GM21367 (cell line): ENCODE data around the gene RUNDC1.

Source experiments
- ATAC-seq: cut with Tn5 transposase; IDR thresholded peaks from one replicate; pipeline ENCODE4 v1.9.1; 2021; ENCODE audit not compliant: unreplicated experiment

Gene RUNDC1

GRCh38 chr17:43018008-43018853, 37.9 kb downstream of the RUNDC1 start:
- ATAC-seq, result no peak

- ATAC-seq, result no peak
These were observed 38.6 kb downstream of the RUNDC1 start for GRCh38 chr17:43018932-43019331.

GRCh38 chr17:43019418-43019817, 39.1 kb downstream of the RUNDC1 start:
- ATAC-seq, result no peak

- no peak for ATAC-seq
These were observed 39.8 kb downstream of the RUNDC1 start for GRCh38 chr17:43020030-43020621.

GRCh38 chr17:43020789-43021740, 40.7 kb downstream of the RUNDC1 start:
- ATAC-seq, result no peak

GRCh38 chr17:43021741-43022512, 41.6 kb downstream of the RUNDC1 start, which contains the start of gene VAT1:
VAT1 (minus strand) TSS chr17:43022385; CDS start chr17:43022322, 63 bp downstream.
- no peak for ATAC-seq

GRCh38 chr17:43024407-43025289, 44.3 kb downstream of the RUNDC1 start, which contains the start of gene RND2:
RND2 (plus strand) TSS chr17:43025231; CDS start chr17:43025348, 117 bp downstream.
- ATAC-seq, result no peak

GRCh38 chr17:43025290-43025657, 44.9 kb downstream of the RUNDC1 start:
- ATAC-seq, result no peak

- ATAC-seq, result no peak
These were observed 45.6 kb downstream of the RUNDC1 start for GRCh38 chr17:43025766-43026537.

GRCh38 chr17:43026595-43026994, 46.2 kb downstream of the RUNDC1 start:
- ATAC-seq, result no peak

GRCh38 chr17:43027091-43028032, 47.0 kb downstream of the RUNDC1 start:
- ATAC-seq, result no peak

GRCh38 chr17:43028221-43028861, 48.0 kb downstream of the RUNDC1 start:
- ATAC-seq, result no peak

- ATAC-seq, result no peak
These were observed 49.9 kb downstream of the RUNDC1 start for GRCh38 chr17:43030137-43030767.

GRCh38 chr17:43031666-43032065, 51.3 kb downstream of the RUNDC1 start:
- ATAC-seq, result no peak

GRCh38 chr17:43033948-43034881, 53.9 kb downstream of the RUNDC1 start:
- ATAC-seq, result no peak

GRCh38 chr17:43034894-43035293, 54.5 kb downstream of the RUNDC1 start:
- ATAC-seq, result no peak
